ENCODE measurements around the gene C1orf146.
"Not testable (repeated sequence)": the region's sequence is repeated elsewhere in the genome, so short reads cannot be mapped to it uniquely, and the experiment has no call there.

The C1orf146 gene

GRCh38 chr1:92276082-92276481 lies 58.4 kb downstream of the C1orf146 start:
- DNase-seq, result no peak

GRCh38 chr1:92277105-92277723 lies 59.5 kb downstream of the C1orf146 start:
- no peak for DNase-seq

GRCh38 chr1:92279781-92280180 lies 62.1 kb downstream of the C1orf146 start:
- not testable (repeated sequence) for DNase-seq

GRCh38 chr1:92281411-92281810 lies 63.7 kb downstream of the C1orf146 start:
- not testable (repeated sequence) for DNase-seq

- no peak for DNase-seq
Measured at GRCh38 chr1:92291372-92291999, 73.8 kb downstream of the C1orf146 start.

Data from activated CD4-positive, alpha-beta T cell treated with anti-CD3 and anti-CD28 coated beads, Interleukin-2, amount 50 U/mL, for 4 hours (primary cell).